ENCODE results near the gene AKT3. TPM values are rescaled to one million over a fixed set of nuclear protein-coding genes. Genes with fewer than 3 reads are reported as not detected.

The AKT3 gene
- polyA plus RNA-seq, 3 donors = 0.81 to 1.7 (median 1.4) TPM

GRCh38 chr1:243587823-243588560, 262.1 kb downstream of the AKT3 start:
- no peak overlapping the region for H3K4me3 ChIP-seq (replicated peaks in 1 of 3; ENCODE audit: low read depth in 2 of 3, low read length in 3 of 3)
- H3K4me2 ChIP-seq (replicated peaks; ENCODE audit: extremely low read depth, low read length, poor library complexity, severe bottlenecking) = no peak overlapping the region
- DNase-seq = no peak
- H3K36me3 ChIP-seq (replicated peaks in 1 of 2; ENCODE audit: control insufficient read depth in 1 of 2, insufficient read depth in 2 of 2, low read length in 2 of 2) = no peaks in the 10 kb centered on the region
- Mint-ChIP-seq H3K27me3 (ENCODE audit: low read depth in 3 of 3) (no peaks in the 10 kb centered on the region), H3K4me3 (no peak overlapping the region), H3K36me3 (peaks cover 28 to 41% of the 10 kb centered on the region in 2 donors), H3K27ac (no peak overlapping the region), H3K9me3 (peaks cover 7 to 24% (median 14%) of the 10 kb centered on the region in 7 donors), H3K4me1 (no peaks in the 10 kb centered on the region)
- 86% methylated on average over 1 of the region's 4 CpGs for WGBS (ENCODE audit: insufficient coverage)
- no peaks in the 10 kb centered on the region for H4K20me1 ChIP-seq (ENCODE audit: insufficient read depth, low read length)
- H2AFZ ChIP-seq (ENCODE audit: insufficient read depth, low read depth, low read length, poor library complexity, severe bottlenecking) = no peak overlapping the region
- H3K79me2 ChIP-seq (ENCODE audit: insufficient read depth, low read length) = no peaks in the 10 kb centered on the region
- no peak overlapping the region for H3K9ac ChIP-seq (ENCODE audit: insufficient read depth, low read length, poor library complexity, severe bottlenecking)
- TF ChIP-seq CTCF (IDR thresholded peaks at IDR 0.05) = no peak
- no peaks in the 10 kb centered on the region for H3K9me3 ChIP-seq (replicated peaks in 1 of 2; ENCODE audit: control insufficient read depth in 1 of 2, insufficient read depth in 1 of 2, low read length in 2 of 2)
- no peaks in the 10 kb centered on the region for H3K27me3 ChIP-seq (ENCODE audit: control insufficient read depth in 2 of 2, insufficient read depth in 2 of 2, low read length in 2 of 2)
- intact Hi-C loops (cut with micrococcal nuclease) = no loop called here
- H3K4me1 ChIP-seq (ENCODE audit: control insufficient read depth in 1 of 2, insufficient read depth in 2 of 2, low read length in 2 of 2) = no peaks in the 10 kb centered on the region
- H3K27ac ChIP-seq (ENCODE audit: low read depth in 1 of 2, low read length in 2 of 2) = no peak overlapping the region

GRCh38 chr1:243587285-243587684, 262.8 kb downstream of the AKT3 start:
- 98% methylated on average over 6 of the region's 12 CpGs for WGBS (ENCODE audit: insufficient coverage)
- Histone ChIP-seq H3K36me3 (replicated peaks in 1 of 2; ENCODE audit: control insufficient read depth in 1 of 2, insufficient read depth in 2 of 2, low read length in 2 of 2) (no peaks in the 10 kb centered on the region), H3K4me3 (replicated peaks in 1 of 3; ENCODE audit: low read depth in 2 of 3, low read length in 3 of 3) (no peak overlapping the region), H3K27ac (ENCODE audit: low read depth in 1 of 2, low read length in 2 of 2) (no peak overlapping the region), H3K4me1 (ENCODE audit: control insufficient read depth in 1 of 2, insufficient read depth in 2 of 2, low read length in 2 of 2) (no peaks in the 10 kb centered on the region), H3K79me2 (ENCODE audit: insufficient read depth, low read length) (no peaks in the 10 kb centered on the region), H3K9ac (ENCODE audit: insufficient read depth, low read length, poor library complexity, severe bottlenecking) (no peak overlapping the region), H3K4me2 (replicated peaks; ENCODE audit: extremely low read depth, low read length, poor library complexity, severe bottlenecking) (no peak overlapping the region), H3K27me3 (ENCODE audit: control insufficient read depth in 2 of 2, insufficient read depth in 2 of 2, low read length in 2 of 2) (no peaks in the 10 kb centered on the region), H4K20me1 (ENCODE audit: insufficient read depth, low read length) (no peaks in the 10 kb centered on the region), H2AFZ (ENCODE audit: insufficient read depth, low read depth, low read length, poor library complexity, severe bottlenecking) (no peak overlapping the region), H3K9me3 (replicated peaks in 1 of 2; ENCODE audit: control insufficient read depth in 1 of 2, insufficient read depth in 1 of 2, low read length in 2 of 2) (peaks cover under 1 to 5% of the 10 kb centered on the region in 2 donors)
- Mint-ChIP-seq H3K4me3 (no peak overlapping the region), H3K4me1 (no peaks in the 10 kb centered on the region), H3K27me3 (ENCODE audit: low read depth in 3 of 3) (no peaks in the 10 kb centered on the region), H3K27ac (no peak overlapping the region), H3K9me3 (peaks cover 13 to 30% (median 17%) of the 10 kb centered on the region in 7 donors), H3K36me3 (peaks cover 29 to 37% of the 10 kb centered on the region in 2 donors)
- no peak for TF ChIP-seq CTCF (IDR thresholded peaks at IDR 0.05)
- no peak for DNase-seq
- intact Hi-C loops (cut with micrococcal nuclease) = no loop called here

Measured in CD14-positive monocyte (primary cell).